Keratinocyte (primary cell): Measurements from ENCODE around the gene TET2. TPM values are rescaled to one million over a fixed set of nuclear protein-coding genes. Genes with fewer than 3 reads are reported as not detected.
A peak's percentile ranks its signal among the peaks of the same experiment; 100 is the strongest.

Experiments
- DNase-seq: peaks from one replicate; pipeline ENCODE4 v3.0.0-alpha.2; 2011; ENCODE audit warnings: low read depth, missing footprints, low spot score
- FAIRE-seq: peaks from 2 replicates; lab custom pipeline; 2011; peaks lifted over from hg19 to GRCh38; lab: Jason Lieb, UNC
- H2AFZ ChIP-seq: 2 replicates; pipeline ENCODE4 v1.6.0; 2012; ENCODE audit warnings: low read length, control low read depth, inconsistent platforms; ENCODE audit not compliant: control insufficient read depth
- H3K27ac ChIP-seq: 2 replicates; pipeline ENCODE4 v1.5.1; 2011; ENCODE audit warnings: low read length; ENCODE audit not compliant: control insufficient read depth, insufficient read depth
- H3K27me3 ChIP-seq: 3 replicates; pipeline ENCODE4 v1.6.0; 2011; ENCODE audit warnings: low read length; ENCODE audit not compliant: control insufficient read depth, insufficient read depth; ENCODE audit errors: extremely low read depth
- H3K36me3 ChIP-seq, 2 experiments: 2 replicates in 1 of 2; 3 replicates in 1 of 2; pipeline ENCODE4 v1.5.1; 2011; ENCODE audit warnings: low read length in 2 of 2, mild to moderate bottlenecking in 1 of 2; ENCODE audit not compliant: control insufficient read depth in 2 of 2, insufficient read depth in 2 of 2; ENCODE audit errors: extremely low read depth in 1 of 2
- H3K4me1 ChIP-seq: 3 replicates; pipeline ENCODE4 v1.5.1; 2011; ENCODE audit warnings: low read length; ENCODE audit not compliant: control insufficient read depth, insufficient read depth; ENCODE audit errors: extremely low read depth
- H3K4me2 ChIP-seq: 3 replicates; pipeline ENCODE4 v1.6.0; 2011; ENCODE audit warnings: low read depth, low read length; ENCODE audit not compliant: control insufficient read depth, insufficient read depth; ENCODE audit errors: extremely low read depth
- H3K4me3 ChIP-seq, 3 experiments: fragments of 200-600 bp in 1 of 3; sonication (generic) in 1 of 3; 2 replicates in 2 of 3; 3 replicates in 1 of 3; pipeline ENCODE4 v1.5.1; 2011 to 2016; ENCODE audit warnings: low read length in 3 of 3, mild to moderate bottlenecking in 3 of 3, control low read depth in 2 of 3, inconsistent platforms in 1 of 3, low read depth in 1 of 3, mixed read lengths in 1 of 3, mixed run types in 1 of 3, moderate library complexity in 1 of 3; ENCODE audit not compliant: control insufficient read depth in 2 of 3, insufficient read depth in 2 of 3; ENCODE audit errors: extremely low read depth in 1 of 3
- H3K79me2 ChIP-seq: 2 replicates; pipeline ENCODE4 v1.6.0; 2012; ENCODE audit warnings: low read length; ENCODE audit not compliant: control insufficient read depth, insufficient read depth
- H3K9ac ChIP-seq: 3 replicates; pipeline ENCODE4 v1.6.0; 2011; ENCODE audit warnings: low read length; ENCODE audit not compliant: control insufficient read depth, insufficient read depth; ENCODE audit errors: extremely low read depth
- H3K9me1 ChIP-seq: 3 replicates; pipeline ENCODE4 v1.6.0; 2011; ENCODE audit warnings: low read length; ENCODE audit not compliant: control insufficient read depth, insufficient read depth; ENCODE audit errors: extremely low read depth
- H3K9me3 ChIP-seq: 2 replicates; pipeline ENCODE4 v1.5.1; 2012; ENCODE audit warnings: low read depth, low read length; ENCODE audit not compliant: control insufficient read depth
- H4K20me1 ChIP-seq: 3 replicates; pipeline ENCODE4 v1.6.0; 2011; ENCODE audit warnings: low read length; ENCODE audit not compliant: control insufficient read depth, insufficient read depth; ENCODE audit errors: extremely low read depth
- EZH2 ChIP-seq: IDR thresholded peaks from one replicate; pipeline ENCODE4 v1.6.1; 2012; ENCODE audit warnings: inconsistent platforms, mild to moderate bottlenecking, low read length, moderate library complexity
- dilution Hi-C: fragments of 300-500 bp; cut with MboI; formaldehyde crosslinking; loops from one replicate; pipeline ENCODE4 v1.7.0; 2020; ENCODE audit warnings: low sequenced_read_pairs; ENCODE audit not compliant: extremely low pct_ligation_motif_present
- polyA plus RNA-seq, 5 experiments: library from polyadenylated mRNA; depleted of rRNA in 3 of 5; stranded (reverse) in 3 of 5; stranded (forward) in 1 of 5; unstranded in 1 of 5; fragments of >200 nt; gene quantifications; 1 replicate in 1 of 5; 2 replicates in 3 of 5; 3 replicates in 1 of 5; pipeline versions ENCODE4 v1.2.1 to v1.2.3, GENCODE V29; 2011 to 2012; ENCODE audit warnings: missing spikeins in 2 of 5, low read depth in 1 of 5, low replicate concordance in 1 of 5
- TF ChIP-seq, protein P1 (sequence below), 3 experiments: IDR thresholded peaks in 1 of 3; conservative IDR thresholded peaks in 1 of 3; optimal IDR thresholded peaks in 1 of 3; 2 replicates in 2 of 3; 3 replicates in 1 of 3; pipeline versions ENCODE3 to v1.5.1; 2011; ENCODE audit warnings: low read length in 3 of 3, mild to moderate bottlenecking in 3 of 3, moderate library complexity in 2 of 3, control low read depth in 1 of 3, inconsistent platforms in 1 of 3; ENCODE audit not compliant: insufficient read depth in 2 of 3; ENCODE audit errors: extremely low read depth in 1 of 3

The TET2 gene
- polyA plus RNA-seq, 1 donor (not counting 4 experiments of a cell fraction or from before 2014, with no cell fraction given), result 9.6 TPM

DNA sequence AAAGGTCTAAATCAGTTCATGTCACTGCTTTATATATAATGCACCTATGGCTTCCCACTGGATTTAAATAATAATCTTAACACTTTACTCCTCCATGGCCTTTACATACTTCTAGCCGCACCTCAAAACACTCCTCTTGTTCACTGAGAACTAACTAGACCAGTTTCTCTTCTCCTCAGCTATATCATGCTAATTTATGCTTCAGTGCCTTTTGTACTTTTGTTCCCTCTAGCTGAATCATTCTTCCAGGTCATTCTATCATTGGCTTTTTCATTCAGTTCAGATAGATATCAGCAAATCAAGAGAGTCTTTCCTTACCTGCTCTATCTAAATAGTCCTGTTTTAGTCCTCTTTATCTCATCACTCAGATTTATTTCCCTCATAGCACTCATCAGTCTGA lies 64.2 kb downstream of the TET2 start:
- Histone ChIP-seq H3K9me1 (no peaks in the 10 kb centered on the region), H3K36me3 (peaks cover 0 to 2% of the 10 kb centered on the region in 2 experiments), H3K27ac (no peak overlapping the region), H3K4me3 (no peak overlapping the region), H2AFZ (no peak overlapping the region), H3K27me3 (no peaks in the 10 kb centered on the region), H3K9ac (no peak overlapping the region), H3K4me1 (peaks cover 14% of the 10 kb centered on the region), H3K9me3 (no peaks in the 10 kb centered on the region), H4K20me1 (no peaks in the 10 kb centered on the region), H3K79me2 (peaks cover 3% of the 10 kb centered on the region), H3K4me2 (no peak overlapping the region)
- TF ChIP-seq, protein P1, sequence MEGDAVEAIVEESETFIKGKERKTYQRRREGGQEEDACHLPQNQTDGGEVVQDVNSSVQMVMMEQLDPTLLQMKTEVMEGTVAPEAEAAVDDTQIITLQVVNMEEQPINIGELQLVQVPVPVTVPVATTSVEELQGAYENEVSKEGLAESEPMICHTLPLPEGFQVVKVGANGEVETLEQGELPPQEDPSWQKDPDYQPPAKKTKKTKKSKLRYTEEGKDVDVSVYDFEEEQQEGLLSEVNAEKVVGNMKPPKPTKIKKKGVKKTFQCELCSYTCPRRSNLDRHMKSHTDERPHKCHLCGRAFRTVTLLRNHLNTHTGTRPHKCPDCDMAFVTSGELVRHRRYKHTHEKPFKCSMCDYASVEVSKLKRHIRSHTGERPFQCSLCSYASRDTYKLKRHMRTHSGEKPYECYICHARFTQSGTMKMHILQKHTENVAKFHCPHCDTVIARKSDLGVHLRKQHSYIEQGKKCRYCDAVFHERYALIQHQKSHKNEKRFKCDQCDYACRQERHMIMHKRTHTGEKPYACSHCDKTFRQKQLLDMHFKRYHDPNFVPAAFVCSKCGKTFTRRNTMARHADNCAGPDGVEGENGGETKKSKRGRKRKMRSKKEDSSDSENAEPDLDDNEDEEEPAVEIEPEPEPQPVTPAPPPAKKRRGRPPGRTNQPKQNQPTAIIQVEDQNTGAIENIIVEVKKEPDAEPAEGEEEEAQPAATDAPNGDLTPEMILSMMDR (optimal IDR thresholded peaks at IDR 0.05 in 1 of 3, IDR thresholded peaks at IDR 0.05 in 1 of 3, conservative IDR thresholded peaks at IDR 0.05 in 1 of 3; ENCODE audit: extremely low read depth in 1 of 3, insufficient read depth in 2 of 3, low read length in 3 of 3), result no peak
- no peak for TF ChIP-seq EZH2
- DNase-seq (no peak), FAIRE-seq (peak; percentile 9)
- dilution Hi-C loops, result no loop called here

DNA sequence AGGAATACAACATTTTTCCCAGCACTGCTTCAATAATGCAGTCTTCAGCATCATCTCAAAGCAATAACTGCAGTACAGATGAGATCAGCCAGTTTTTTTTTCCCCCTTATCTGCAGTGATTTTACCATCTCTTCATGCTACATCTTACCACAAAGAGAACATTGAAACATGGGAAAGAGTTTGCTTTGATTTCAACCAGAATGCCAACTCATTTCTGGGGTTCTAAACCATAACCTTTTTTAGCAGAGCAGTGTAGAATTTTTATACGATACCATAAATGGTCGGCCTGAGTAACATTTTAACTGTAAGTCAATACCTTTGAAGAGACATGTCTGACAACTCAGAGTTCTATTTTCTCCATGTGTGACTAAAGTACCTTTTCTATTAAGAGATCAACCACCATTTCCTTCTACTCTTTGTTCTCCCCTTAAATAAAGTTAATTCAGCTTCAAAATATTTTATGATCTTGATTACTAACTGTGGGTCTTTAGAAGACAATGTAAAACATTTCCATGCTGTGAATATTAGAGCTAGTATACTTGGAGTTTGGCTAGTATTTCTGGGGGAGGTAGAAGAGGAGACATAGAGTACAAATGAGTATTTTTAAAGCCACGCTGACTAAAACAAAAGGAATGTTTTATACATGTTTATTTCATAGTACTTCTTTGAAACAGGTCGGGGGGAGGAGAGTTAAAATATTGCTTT lies 69.1 kb downstream of the TET2 start:
- Histone ChIP-seq H3K27ac (peak overlapping the region; percentile 19), H3K36me3 (no peaks in the 10 kb centered on the region), H3K4me1 (peaks cover 13% of the 10 kb centered on the region), H3K9ac (no peak overlapping the region), H3K4me3 (no peak overlapping the region), H3K9me1 (no peaks in the 10 kb centered on the region), H4K20me1 (no peaks in the 10 kb centered on the region), H3K79me2 (peaks cover 6% of the 10 kb centered on the region), H3K9me3 (no peaks in the 10 kb centered on the region), H3K27me3 (no peaks in the 10 kb centered on the region), H3K4me2 (peak overlapping the region; percentile 14), H2AFZ (no peak overlapping the region)
- FAIRE-seq (peak; percentile 61), DNase-seq (no peak)
- dilution Hi-C loops, result no loop called here
- TF ChIP-seq, protein P1 (optimal IDR thresholded peaks at IDR 0.05 in 1 of 3, IDR thresholded peaks at IDR 0.05 in 1 of 3, conservative IDR thresholded peaks at IDR 0.05 in 1 of 3; ENCODE audit: extremely low read depth in 1 of 3, insufficient read depth in 2 of 3, low read length in 3 of 3), result no peak
- TF ChIP-seq EZH2, result no peak
